Measurements from ENCODE around the gene SLC9A3.

DNA sequence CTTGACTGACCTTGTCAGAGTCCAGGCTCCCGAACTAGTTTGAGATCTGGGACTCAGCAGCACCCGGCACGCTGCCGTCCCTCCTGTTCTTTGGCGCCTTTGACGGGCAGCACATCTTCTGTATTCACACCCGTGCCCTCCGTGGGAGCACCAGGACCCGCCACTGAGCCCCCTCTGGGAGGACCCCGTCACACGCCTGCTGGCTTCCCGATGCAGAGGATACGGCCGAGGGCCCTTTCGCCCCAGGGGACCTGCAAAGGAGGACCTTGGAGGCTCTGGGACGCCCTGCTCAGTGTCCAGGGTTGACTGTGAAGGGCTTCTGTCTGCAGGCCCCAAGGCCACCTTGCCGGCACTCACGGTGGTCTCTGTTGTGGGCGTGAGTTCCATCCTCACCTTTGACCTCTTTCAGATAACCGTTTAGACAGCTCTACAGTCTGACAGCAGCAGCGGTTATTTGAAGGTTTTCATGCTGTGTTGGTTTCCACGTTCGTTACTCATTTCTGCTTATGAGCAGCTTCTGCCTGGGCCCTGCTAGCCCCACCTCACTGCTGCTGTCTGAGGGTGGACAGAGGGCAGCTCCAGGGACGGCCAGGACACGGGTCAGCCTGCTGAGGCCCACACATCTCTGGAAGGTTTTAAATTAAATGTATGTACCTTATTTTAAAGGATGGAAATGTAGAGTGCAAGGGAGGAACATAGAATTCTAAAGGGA, 93.9 kb downstream of the SLC9A3 start:
- no peak for TF ChIP-seq ZNF70 (CRISPR knock-in tag; IDR thresholded peaks at IDR 0.05)
- TF ChIP-seq, protein P1, sequence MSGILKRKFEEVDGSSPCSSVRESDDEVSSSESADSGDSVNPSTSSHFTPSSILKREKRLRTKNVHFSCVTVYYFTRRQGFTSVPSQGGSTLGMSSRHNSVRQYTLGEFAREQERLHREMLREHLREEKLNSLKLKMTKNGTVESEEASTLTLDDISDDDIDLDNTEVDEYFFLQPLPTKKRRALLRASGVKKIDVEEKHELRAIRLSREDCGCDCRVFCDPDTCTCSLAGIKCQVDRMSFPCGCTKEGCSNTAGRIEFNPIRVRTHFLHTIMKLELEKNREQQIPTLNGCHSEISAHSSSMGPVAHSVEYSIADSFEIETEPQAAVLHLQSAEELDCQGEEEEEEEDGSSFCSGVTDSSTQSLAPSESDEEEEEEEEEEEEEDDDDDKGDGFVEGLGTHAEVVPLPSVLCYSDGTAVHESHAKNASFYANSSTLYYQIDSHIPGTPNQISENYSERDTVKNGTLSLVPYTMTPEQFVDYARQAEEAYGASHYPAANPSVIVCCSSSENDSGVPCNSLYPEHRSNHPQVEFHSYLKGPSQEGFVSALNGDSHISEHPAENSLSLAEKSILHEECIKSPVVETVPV (CRISPR knock-in tag; IDR thresholded peaks at IDR 0.05), result no peak
- TF ChIP-seq, protein P2, sequence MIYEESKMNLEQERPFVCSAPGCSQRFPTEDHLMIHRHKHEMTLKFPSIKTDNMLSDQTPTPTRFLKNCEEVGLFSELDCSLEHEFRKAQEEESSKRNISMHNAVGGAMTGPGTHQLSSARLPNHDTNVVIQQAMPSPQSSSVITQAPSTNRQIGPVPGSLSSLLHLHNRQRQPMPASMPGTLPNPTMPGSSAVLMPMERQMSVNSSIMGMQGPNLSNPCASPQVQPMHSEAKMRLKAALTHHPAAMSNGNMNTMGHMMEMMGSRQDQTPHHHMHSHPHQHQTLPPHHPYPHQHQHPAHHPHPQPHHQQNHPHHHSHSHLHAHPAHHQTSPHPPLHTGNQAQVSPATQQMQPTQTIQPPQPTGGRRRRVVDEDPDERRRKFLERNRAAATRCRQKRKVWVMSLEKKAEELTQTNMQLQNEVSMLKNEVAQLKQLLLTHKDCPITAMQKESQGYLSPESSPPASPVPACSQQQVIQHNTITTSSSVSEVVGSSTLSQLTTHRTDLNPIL (CRISPR knock-in tag; IDR thresholded peaks at IDR 0.05; ENCODE audit: low read depth), result no peak
- no peak for TF ChIP-seq ZNF565 (CRISPR knock-in tag; conservative IDR thresholded peaks at IDR 0.05; ENCODE audit: low read depth)
- TF ChIP-seq OSR1 (CRISPR knock-in tag; IDR thresholded peaks at IDR 0.05), result no peak
- TF ChIP-seq PPARA (CRISPR knock-in tag; IDR thresholded peaks at IDR 0.05; ENCODE audit: borderline replicate concordance), result no peak
- TF ChIP-seq, protein P3, sequence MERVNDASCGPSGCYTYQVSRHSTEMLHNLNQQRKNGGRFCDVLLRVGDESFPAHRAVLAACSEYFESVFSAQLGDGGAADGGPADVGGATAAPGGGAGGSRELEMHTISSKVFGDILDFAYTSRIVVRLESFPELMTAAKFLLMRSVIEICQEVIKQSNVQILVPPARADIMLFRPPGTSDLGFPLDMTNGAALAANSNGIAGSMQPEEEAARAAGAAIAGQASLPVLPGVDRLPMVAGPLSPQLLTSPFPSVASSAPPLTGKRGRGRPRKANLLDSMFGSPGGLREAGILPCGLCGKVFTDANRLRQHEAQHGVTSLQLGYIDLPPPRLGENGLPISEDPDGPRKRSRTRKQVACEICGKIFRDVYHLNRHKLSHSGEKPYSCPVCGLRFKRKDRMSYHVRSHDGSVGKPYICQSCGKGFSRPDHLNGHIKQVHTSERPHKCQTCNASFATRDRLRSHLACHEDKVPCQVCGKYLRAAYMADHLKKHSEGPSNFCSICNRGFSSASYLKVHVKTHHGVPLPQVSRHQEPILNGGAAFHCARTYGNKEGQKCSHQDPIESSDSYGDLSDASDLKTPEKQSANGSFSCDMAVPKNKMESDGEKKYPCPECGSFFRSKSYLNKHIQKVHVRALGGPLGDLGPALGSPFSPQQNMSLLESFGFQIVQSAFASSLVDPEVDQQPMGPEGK (CRISPR knock-in tag; IDR thresholded peaks at IDR 0.05; ENCODE audit: borderline replicate concordance), result no peak
- TF ChIP-seq GLIS3 (CRISPR knock-in tag; IDR thresholded peaks at IDR 0.05), result no peak
- no peak for TF ChIP-seq RARB (CRISPR knock-in tag; IDR thresholded peaks at IDR 0.05)

Measured in SK-N-SH treated with all-trans-retinoic acid at 6 μM for 48 hours (cell line).